Osteocyte (in vitro differentiated cells): Measurements from ENCODE around the gene USP3. TPM values are rescaled to one million over a fixed set of nuclear protein-coding genes. Genes with fewer than 3 reads are reported as not detected.

Source experiments
- DNase-seq: peaks from one replicate; pipeline ENCODE4 v3.0.0; 2021; ENCODE audit warnings: mixed read lengths; ENCODE audit not compliant: unreplicated experiment; ENCODE audit errors: extremely low spot score
- H3K27ac Mint-ChIP-seq: one replicate; pipeline ENCODE4 v1.8.0; 2021; ENCODE audit warnings: mild to moderate bottlenecking, mixed read lengths; ENCODE audit not compliant: unreplicated experiment
- H3K27me3 Mint-ChIP-seq: one replicate; pipeline ENCODE4 v1.8.0; 2021; ENCODE audit warnings: mixed read lengths; ENCODE audit not compliant: unreplicated experiment
- H3K36me3 Mint-ChIP-seq: one replicate; pipeline ENCODE4 v1.8.0; 2021; ENCODE audit warnings: mixed read lengths; ENCODE audit not compliant: unreplicated experiment
- H3K4me1 Mint-ChIP-seq: one replicate; pipeline ENCODE4 v1.8.0; 2021; ENCODE audit warnings: mixed read lengths; ENCODE audit not compliant: unreplicated experiment
- H3K4me3 Mint-ChIP-seq: one replicate; pipeline ENCODE4 v1.8.0; 2021; ENCODE audit warnings: mild to moderate bottlenecking, moderate library complexity, mixed read lengths; ENCODE audit not compliant: unreplicated experiment
- H3K9me3 Mint-ChIP-seq: one replicate; pipeline ENCODE4 v1.8.0; 2021; ENCODE audit warnings: mixed read lengths; ENCODE audit not compliant: unreplicated experiment
- CTCF ChIP-seq: fragments of 200-600 bp; sonication (generic); IDR thresholded peaks from 2 replicates; pipeline ENCODE4 v1.5.0; 2021; ENCODE audit warnings: antibody characterized with exemption, mild to moderate bottlenecking, moderate library complexity
- total RNA-seq: library from RNA; stranded (reverse); gene quantifications from 2 replicates; pipeline ENCODE4 v1.2.1, GENCODE V29; 2021

USP3 gene
- total RNA-seq, 1 donor from 2014 or later: 41.2 TPM

- Mint-ChIP-seq H3K36me3 (peaks cover 22% of the 10 kb centered on the region), H3K27ac (no peak overlapping the region), H3K4me3 (no peak overlapping the region), H3K27me3 (no peaks in the 10 kb centered on the region), H3K4me1 (peaks cover 20% of the 10 kb centered on the region), H3K9me3 (no peaks in the 10 kb centered on the region)
- TF ChIP-seq CTCF: no peak
- no peak for DNase-seq
These were observed 101.9 kb downstream of the USP3 start for GRCh38 chr15:63606308-63606707.

GRCh38 chr15:63608989-63609388 lies 104.6 kb downstream of the USP3 start:
- no peak for DNase-seq
- H3K4me1 Mint-ChIP-seq: peaks cover 18% of the 10 kb centered on the region
- no peak for TF ChIP-seq CTCF
- H3K36me3 Mint-ChIP-seq: peaks cover 26% of the 10 kb centered on the region
- H3K27ac Mint-ChIP-seq: no peak overlapping the region
- H3K4me3 Mint-ChIP-seq: no peak overlapping the region
- H3K27me3 Mint-ChIP-seq: no peaks in the 10 kb centered on the region
- no peaks in the 10 kb centered on the region for H3K9me3 Mint-ChIP-seq

GRCh38 chr15:63609448-63609847 lies 105.1 kb downstream of the USP3 start:
- no peak overlapping the region for H3K27ac Mint-ChIP-seq
- H3K4me1 Mint-ChIP-seq: peaks cover 18% of the 10 kb centered on the region
- no peaks in the 10 kb centered on the region for H3K9me3 Mint-ChIP-seq
- TF ChIP-seq CTCF: no peak
- H3K36me3 Mint-ChIP-seq: peaks cover 26% of the 10 kb centered on the region
- H3K4me3 Mint-ChIP-seq: no peak overlapping the region
- DNase-seq: peak; percentile 56
- no peaks in the 10 kb centered on the region for H3K27me3 Mint-ChIP-seq

GRCh38 chr15:63610209-63610841 lies 105.9 kb downstream of the USP3 start:
- no peak overlapping the region for H3K4me3 Mint-ChIP-seq
- peak; percentile 83 for DNase-seq

GRCh38 chr15:63611177-63611576 lies 106.8 kb downstream of the USP3 start:
- Mint-ChIP-seq H3K4me3 (no peak overlapping the region), H3K27ac (peak overlapping the region; percentile 79), H3K9me3 (no peaks in the 10 kb centered on the region), H3K4me1 (peaks cover 18% of the 10 kb centered on the region), H3K36me3 (peaks cover 40% of the 10 kb centered on the region), H3K27me3 (no peaks in the 10 kb centered on the region)
- no peak for TF ChIP-seq CTCF
- no peak for DNase-seq

More at GRCh38 chr15:63610209-63610841, 105.9 kb downstream of the USP3 start:
- peak overlapping the region; percentile 79 for H3K27ac Mint-ChIP-seq
- H3K9me3 Mint-ChIP-seq: no peaks in the 10 kb centered on the region
- peaks cover 18% of the 10 kb centered on the region for H3K4me1 Mint-ChIP-seq
- peaks cover 33% of the 10 kb centered on the region for H3K36me3 Mint-ChIP-seq
- peak; percentile 75 for TF ChIP-seq CTCF
- no peaks in the 10 kb centered on the region for H3K27me3 Mint-ChIP-seq
